Amniotic epithelial cell (primary cell): Measurements from ENCODE around the gene YPEL1.
A peak's percentile ranks its signal among the peaks of the same experiment; 100 is the strongest.
"Not testable (repeated sequence)": the region's sequence is repeated elsewhere in the genome, so short reads cannot be mapped to it uniquely, and the experiment has no call there.

Experiments used
- DNase-seq: peaks from one replicate; pipeline ENCODE4 v3.0.0-alpha.2; 2010; ENCODE audit warnings: low read depth

The YPEL1 gene

GRCh38 chr22:21721195-21721852, 14.3 kb downstream of the YPEL1 start:
- DNase-seq, result not testable (repeated sequence)

- not testable (repeated sequence) for DNase-seq
Observed at GRCh38 chr22:21720191-21720859, 15.3 kb downstream of the YPEL1 start.

GRCh38 chr22:21719024-21719423, 16.6 kb downstream of the YPEL1 start:
- DNase-seq, result no peak

GRCh38 chr22:21718499-21718898, 17.1 kb downstream of the YPEL1 start:
- DNase-seq, result no peak

DNA sequence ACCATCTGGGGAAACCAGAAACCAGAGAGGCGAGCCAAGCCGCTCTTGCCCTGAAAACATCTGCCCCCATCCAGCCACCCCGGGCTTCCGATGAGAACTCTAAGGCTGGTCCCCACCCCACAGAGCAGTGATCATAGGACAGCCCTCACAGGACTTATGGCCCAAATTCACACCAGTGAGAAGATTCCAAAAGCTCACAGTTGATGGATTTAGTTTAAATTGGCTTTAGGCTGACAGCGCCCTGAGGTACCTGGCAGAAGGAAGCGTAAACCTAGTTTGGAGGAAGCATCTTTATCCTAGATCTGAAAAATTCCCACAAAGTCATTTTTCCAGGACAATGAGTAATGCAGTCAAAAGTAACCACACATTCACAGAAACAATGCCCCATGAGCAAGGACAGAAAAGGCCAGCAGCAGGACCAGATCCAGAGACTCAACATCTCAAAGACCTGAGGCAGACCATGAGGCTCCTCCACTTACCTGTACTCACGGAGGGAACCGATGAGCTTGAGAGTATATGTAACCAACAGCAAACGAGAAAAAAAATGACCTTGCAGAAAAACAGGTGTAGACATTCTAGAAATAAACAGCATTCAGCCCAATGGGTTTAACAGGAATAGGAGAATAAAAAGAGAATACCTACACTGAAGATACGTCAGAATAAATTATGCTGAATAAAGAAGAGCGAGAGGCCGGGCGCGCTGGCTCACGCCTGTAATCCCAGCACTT, 19.0 kb downstream of the YPEL1 start:
- not testable (repeated sequence) for DNase-seq

GRCh38 chr22:21714786-21715185, 20.8 kb downstream of the YPEL1 start:
- no peak for DNase-seq

DNA sequence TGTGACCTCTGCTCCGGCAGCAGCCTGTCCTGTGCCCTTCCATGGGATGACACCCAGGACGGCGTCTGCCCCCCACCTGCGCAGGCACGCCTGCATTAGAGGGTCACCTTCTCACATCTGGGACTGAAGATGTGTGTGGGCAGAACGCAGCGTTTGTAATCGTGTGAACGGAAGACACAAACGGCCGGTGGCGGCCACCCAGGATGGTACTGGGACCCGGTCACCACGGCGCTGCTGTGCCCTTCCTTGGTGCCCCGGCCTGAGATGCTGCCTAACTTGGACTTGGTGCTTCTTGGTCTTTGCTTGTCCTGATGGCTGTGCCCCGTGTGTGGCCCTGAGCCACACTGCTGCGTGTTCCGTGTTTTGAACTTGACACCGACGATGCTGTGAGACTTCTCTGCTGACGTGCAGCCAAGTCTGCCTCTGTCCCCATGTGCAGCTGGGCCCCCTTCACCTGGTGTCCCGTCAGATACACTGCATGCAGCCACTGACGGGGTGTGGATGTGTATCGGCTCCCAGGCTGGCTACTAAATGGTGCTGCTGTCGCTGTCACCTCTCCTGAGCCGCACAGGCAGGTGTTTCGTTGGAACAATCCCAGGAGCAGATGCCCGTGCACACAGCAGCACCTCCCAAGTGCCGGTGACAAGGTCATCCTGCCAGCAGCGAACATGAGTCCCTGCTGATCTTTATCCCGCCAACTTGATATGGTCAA, 21.4 kb downstream of the YPEL1 start:
- DNase-seq, result no peak

GRCh38 chr22:21713428-21714058, 22.1 kb downstream of the YPEL1 start:
- no peak for DNase-seq

DNA sequence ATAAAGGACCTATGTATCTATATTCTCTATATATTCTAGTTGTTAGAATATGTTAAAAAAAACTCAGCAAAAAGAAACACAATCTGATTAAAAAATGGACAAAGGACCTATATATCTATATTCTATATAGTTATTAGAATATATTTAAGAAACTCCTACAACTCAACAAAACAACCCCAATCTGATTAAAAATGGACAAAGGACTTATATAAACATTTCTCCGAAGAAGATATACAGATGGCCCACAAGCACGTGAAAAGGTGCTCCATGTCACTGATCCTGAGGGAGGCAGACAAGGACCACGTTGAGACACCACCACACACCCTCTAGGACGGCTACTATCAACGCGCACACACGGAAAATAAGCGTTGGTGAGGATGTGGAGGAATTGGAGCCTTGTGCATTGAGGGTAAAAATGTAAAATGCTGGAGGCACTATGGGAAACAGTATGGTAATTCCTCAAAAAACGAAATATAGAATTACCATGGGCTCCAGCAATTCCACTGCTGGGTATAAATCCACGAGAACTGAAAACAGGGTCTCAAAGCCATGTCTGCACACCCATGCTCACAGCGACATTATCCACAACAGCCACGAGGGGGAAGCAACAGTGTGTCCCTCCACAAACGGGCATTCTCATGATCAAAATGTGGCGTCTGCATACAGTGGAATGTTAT, 22.7 kb downstream of the YPEL1 start:
- peak; percentile 69 for DNase-seq

DNA sequence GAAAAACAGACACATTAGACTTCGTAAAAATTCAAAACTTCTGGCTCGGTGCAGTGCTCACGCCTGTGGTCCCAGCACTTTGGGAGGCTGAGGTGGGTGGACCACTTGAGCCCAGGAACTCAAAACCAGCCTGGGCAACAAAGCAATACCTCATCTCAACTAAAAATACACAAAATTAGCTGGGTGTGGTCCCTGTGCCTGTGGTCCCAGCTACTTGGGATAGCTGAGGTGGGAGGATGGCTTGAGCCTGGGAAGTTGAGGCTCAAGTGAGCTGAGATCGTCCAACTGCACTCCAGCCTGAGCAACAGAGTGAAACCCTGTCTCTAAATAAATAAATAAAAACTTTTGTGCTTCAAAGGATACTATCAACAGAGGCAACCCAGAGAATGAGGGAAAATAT, 23.7 kb downstream of the YPEL1 start:
- DNase-seq, result no peak

- DNase-seq, result no peak
Observed at GRCh38 chr22:21710156-21710555, 25.4 kb downstream of the YPEL1 start.

- no peak for DNase-seq
Observed at GRCh38 chr22:21709688-21710087, 25.9 kb downstream of the YPEL1 start.

- DNase-seq, result no peak
Observed at GRCh38 chr22:21708960-21709359, 26.6 kb downstream of the YPEL1 start.

GRCh38 chr22:21707677-21708076, 27.9 kb downstream of the YPEL1 start:
- DNase-seq, result no peak

GRCh38 chr22:21703684-21704316, 31.8 kb downstream of the YPEL1 start:
- no peak for DNase-seq

DNA sequence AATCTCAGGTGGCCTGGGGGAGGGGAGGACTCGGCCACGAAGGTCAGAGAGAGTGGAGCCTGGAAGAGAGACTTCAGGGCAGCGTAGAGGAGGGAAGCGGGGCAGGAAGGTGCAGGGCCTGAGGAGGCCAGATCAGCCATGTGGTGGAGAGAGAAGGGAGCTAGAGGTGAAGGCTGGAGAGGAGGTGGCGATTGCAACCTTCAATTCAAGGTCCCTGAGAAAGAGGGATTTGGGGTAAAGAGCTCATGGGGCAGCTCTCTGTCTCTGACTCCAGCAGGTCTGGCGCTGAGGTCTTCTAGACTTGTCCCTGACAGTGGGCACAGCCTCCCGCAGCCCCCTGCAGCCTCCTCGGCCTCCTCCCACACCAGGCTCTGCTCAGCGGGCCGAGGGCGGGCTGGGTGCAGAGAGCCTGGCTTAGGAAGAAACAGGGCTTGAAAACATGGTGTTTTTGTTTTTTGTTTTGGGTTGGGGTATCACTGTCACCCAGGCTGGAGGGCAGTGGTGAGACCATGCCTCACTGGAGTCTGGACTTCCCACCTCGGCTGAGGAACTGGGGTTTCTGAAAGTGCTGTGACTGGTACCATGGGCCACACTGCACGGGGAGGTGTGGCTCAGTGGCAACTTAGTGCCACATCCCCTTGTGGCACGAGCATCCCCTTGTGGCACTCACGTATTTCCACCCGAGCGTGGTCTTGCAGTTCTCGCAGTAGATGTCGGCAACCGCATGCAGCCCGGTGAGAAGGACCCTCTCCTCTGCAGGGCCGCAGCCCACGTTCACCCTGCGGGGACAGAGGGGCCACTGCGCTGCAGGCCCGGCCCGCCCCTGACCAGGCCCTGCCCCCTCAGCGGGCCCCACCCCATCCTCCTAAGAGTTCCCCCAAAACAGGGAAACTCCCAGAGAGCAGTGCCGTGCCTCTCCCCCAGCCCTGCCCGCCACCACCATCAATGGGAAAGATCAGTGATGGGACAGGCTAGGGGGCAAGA, 32.6 kb downstream of the YPEL1 start:
- no peak for DNase-seq

GRCh38 chr22:21702094-21702493, 33.5 kb downstream of the YPEL1 start:
- DNase-seq, result no peak

DNA sequence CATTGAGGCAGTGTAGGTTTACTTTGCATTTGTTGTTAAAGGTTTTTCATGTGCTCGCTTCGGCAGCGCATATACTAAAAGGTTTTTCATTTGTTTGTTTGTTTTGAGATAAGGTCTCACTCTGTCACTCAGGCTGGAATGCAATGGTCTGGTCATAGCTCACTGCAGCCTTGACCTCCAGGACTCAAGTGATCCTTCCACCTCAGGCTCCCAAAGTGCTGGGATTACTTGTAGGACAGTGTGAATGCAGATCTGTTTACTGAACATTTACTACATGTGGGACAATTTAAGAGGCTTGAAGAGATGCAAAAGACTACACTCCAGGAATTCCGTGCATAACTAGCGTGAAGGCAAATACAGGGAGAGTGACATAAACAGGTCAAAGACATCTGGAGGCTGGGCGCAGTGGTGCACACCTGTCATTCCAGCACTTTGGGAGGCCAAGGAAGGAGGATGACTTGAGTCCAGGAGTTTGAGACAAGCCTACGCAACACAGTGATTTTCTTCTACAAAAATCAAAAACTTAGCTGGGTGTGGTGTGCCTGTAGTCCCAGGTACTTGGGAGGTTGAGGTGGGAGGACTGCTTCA, 34.1 kb downstream of the YPEL1 start:
- no peak for DNase-seq

DNA sequence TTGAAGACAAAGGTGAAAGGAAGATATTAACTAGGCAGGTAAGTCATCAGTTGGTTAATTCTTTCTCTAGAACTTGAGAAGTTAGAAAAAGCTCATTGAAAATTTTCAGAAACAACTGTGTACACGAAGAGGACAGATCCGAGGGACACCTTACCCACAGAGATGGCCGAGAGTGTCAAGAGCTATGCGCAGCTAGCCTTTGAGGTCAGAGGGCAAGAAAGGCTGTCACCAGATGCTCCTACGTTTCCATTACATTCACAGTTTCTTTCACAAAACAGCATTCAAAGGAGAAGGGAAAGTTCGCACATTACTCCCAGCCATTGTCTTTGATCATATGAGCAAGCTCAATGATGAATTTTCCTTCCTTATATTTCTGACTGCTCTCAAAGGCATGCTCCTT, 34.8 kb downstream of the YPEL1 start:
- DNase-seq, result no peak
